HepG2 (cell line): Measurements from ENCODE around the gene KCNK15.

Experiments
- POLR2AphosphoS5 ChIP-seq: IDR thresholded peaks from 2 replicates; pipeline ENCODE4 v1.6.1; 2012; ENCODE audit warnings: low read depth, low read length
- ZFP1 ChIP-seq: IDR thresholded peaks from 2 replicates; pipeline ENCODE4 v1.6.1; 2016
- ZNF3 ChIP-seq: IDR thresholded peaks from 2 replicates; pipeline ENCODE4 v1.7.0; 2017; ENCODE audit warnings: inconsistent platforms
- ZNF615 ChIP-seq: sonication (generic); formaldehyde crosslinking; IDR thresholded peaks from 2 replicates; pipeline ENCODE4 v1.5.0; 2020; ENCODE audit warnings: mild to moderate bottlenecking, missing genetic modification reagents, borderline replicate concordance
- TF ChIP-seq, protein P1 (sequence below): sonication (generic); formaldehyde crosslinking; IDR thresholded peaks from 2 replicates; pipeline ENCODE4 v1.5.0; 2020; ENCODE audit warnings: mild to moderate bottlenecking, missing genetic modification reagents, moderate library complexity
- TF ChIP-seq, protein P2 (sequence below): sonication (generic); formaldehyde crosslinking; IDR thresholded peaks from 2 replicates; pipeline ENCODE4 v1.5.0; 2020; ENCODE audit warnings: mild to moderate bottlenecking, missing genetic modification reagents

DNA sequence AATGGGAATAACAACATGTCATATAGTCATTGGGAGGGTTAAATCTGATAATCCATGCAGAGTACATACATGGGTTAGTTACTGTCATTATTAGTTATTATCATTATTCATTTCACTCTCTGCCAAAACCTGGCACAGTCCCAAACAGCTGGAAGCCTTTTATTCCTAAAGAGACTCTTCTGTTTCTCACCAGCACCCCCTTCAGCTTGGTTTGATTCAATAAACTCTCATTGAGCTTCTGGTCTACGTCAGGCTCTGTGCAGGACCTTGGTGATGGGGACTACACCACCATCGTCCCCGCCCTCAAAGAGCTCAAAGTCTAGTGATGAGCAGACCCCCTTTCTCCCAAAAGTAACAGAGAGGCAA is 2.3 kb downstream of the KCNK15 start:
- no peak for TF ChIP-seq POLR2AphosphoS5
- no peak for TF ChIP-seq ZFP1
- TF ChIP-seq, protein P1, sequence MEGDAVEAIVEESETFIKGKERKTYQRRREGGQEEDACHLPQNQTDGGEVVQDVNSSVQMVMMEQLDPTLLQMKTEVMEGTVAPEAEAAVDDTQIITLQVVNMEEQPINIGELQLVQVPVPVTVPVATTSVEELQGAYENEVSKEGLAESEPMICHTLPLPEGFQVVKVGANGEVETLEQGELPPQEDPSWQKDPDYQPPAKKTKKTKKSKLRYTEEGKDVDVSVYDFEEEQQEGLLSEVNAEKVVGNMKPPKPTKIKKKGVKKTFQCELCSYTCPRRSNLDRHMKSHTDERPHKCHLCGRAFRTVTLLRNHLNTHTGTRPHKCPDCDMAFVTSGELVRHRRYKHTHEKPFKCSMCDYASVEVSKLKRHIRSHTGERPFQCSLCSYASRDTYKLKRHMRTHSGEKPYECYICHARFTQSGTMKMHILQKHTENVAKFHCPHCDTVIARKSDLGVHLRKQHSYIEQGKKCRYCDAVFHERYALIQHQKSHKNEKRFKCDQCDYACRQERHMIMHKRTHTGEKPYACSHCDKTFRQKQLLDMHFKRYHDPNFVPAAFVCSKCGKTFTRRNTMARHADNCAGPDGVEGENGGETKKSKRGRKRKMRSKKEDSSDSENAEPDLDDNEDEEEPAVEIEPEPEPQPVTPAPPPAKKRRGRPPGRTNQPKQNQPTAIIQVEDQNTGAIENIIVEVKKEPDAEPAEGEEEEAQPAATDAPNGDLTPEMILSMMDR: no peak
- TF ChIP-seq ZNF615 (CRISPR knock-in tag): no peak
- TF ChIP-seq, protein P2, sequence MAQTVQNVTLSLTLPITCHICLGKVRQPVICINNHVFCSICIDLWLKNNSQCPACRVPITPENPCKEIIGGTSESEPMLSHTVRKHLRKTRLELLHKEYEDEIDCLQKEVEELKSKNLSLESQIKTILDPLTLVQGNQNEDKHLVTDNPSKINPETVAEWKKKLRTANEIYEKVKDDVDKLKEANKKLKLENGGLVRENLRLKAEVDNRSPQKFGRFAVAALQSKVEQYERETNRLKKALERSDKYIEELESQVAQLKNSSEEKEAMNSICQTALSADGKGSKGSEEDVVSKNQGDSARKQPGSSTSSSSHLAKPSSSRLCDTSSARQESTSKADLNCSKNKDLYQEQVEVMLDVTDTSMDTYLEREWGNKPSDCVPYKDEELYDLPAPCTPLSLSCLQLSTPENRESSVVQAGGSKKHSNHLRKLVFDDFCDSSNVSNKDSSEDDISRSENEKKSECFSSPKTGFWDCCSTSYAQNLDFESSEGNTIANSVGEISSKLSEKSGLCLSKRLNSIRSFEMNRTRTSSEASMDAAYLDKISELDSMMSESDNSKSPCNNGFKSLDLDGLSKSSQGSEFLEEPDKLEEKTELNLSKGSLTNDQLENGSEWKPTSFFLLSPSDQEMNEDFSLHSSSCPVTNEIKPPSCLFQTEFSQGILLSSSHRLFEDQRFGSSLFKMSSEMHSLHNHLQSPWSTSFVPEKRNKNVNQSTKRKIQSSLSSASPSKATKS (CRISPR knock-in tag): no peak
- no peak for TF ChIP-seq ZNF3 (CRISPR knock-in tag)
